HG02981 (cell line): ENCODE data around the gene LYZL4.

ENCODE experiments used
- ATAC-seq: cut with Tn5 transposase; IDR thresholded peaks from one replicate; pipeline ENCODE4 v1.9.1; 2021; ENCODE audit warnings: mild to moderate bottlenecking, moderate library complexity; ENCODE audit not compliant: unreplicated experiment

LYZL4 gene

GRCh38 chr3:42375121-42375800 is 35.1 kb downstream of the LYZL4 start:
- ATAC-seq = no peak

- no peak for ATAC-seq
These were observed 38.6 kb downstream of the LYZL4 start for GRCh38 chr3:42371776-42372175.

- no peak for ATAC-seq
These were observed 40.6 kb downstream of the LYZL4 start for GRCh38 chr3:42369832-42370231.

GRCh38 chr3:42369304-42369703 is 41.1 kb downstream of the LYZL4 start:
- no peak for ATAC-seq

GRCh38 chr3:42368861-42369260 is 41.5 kb downstream of the LYZL4 start:
- ATAC-seq = no peak

GRCh38 chr3:42367903-42368302 is 42.5 kb downstream of the LYZL4 start:
- no peak for ATAC-seq

- no peak for ATAC-seq
These were observed 43.9 kb downstream of the LYZL4 start for GRCh38 chr3:42366550-42366949.

GRCh38 chr3:42357335-42357734 is 53.1 kb downstream of the LYZL4 start:
- ATAC-seq = no peak

- ATAC-seq = no peak
These were observed 54.8 kb downstream of the LYZL4 start for GRCh38 chr3:42355612-42356011.

GRCh38 chr3:42353631-42354030 is 56.8 kb downstream of the LYZL4 start:
- no peak for ATAC-seq

GRCh38 chr3:42351207-42351606 is 59.2 kb downstream of the LYZL4 start:
- ATAC-seq = no peak

GRCh38 chr3:42349765-42350594 is 60.4 kb downstream of the LYZL4 start:
- ATAC-seq = no peak

GRCh38 chr3:42347928-42348327 is 62.5 kb downstream of the LYZL4 start:
- ATAC-seq = no peak
